GM18498 (cell line): ENCODE results near the gene CFD.
"Not testable (repeated sequence)": the region's sequence is repeated elsewhere in the genome, so short reads cannot be mapped to it uniquely, and the experiment has no call there.

ENCODE experiments used
- ATAC-seq: cut with Tn5 transposase; IDR thresholded peaks from one replicate; pipeline ENCODE4 v1.9.1; 2021; ENCODE audit warnings: mild to moderate bottlenecking, moderate library complexity; ENCODE audit not compliant: unreplicated experiment

CFD gene

DNA sequence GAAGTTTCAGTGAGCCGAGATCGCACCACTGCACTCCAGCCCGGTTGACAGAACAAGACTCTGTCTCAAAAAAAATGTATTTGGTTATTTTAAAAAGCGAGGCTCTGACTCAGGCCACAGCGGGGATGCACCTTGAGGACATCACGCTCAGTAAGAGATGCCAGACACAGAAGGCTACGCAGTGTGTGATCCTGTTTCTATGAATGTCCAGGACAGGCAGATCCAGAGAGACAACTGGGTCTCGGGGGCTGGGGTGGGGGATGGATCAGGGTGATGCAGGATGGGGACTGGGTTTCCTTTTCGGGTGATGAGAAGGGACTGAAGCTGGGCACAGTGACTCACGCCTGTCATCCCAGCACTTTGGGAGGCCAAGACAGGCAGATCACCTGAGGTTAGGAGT is 28.1 kb downstream of the CFD start:
- ATAC-seq, result no peak

- ATAC-seq, result no peak
Measured at GRCh38 chr19:888581-889385, 29.3 kb downstream of the CFD start.

- no peak for ATAC-seq
Measured at GRCh38 chr19:889662-890295, 30.3 kb downstream of the CFD start.

DNA sequence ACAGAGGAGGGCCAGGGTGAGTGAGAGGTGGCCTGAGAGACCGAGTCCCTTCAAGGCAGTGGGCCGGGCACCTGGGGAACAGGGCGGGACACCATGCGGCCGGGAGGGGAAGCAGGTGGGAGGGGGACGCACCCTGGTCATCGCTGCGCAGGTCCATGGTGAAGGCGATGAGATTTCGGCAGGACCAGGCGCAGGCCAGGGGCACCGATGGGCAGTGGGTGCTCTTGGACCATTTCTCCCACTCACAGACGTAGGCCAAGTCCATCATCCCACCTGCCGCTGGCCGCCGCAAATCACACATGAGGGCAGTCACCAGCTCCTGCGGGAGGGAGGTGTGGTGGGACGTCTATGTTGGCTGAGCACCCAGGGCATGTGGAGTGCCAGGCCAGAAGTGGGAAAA is 31.4 kb downstream of the CFD start:
- ATAC-seq, result no peak

DNA sequence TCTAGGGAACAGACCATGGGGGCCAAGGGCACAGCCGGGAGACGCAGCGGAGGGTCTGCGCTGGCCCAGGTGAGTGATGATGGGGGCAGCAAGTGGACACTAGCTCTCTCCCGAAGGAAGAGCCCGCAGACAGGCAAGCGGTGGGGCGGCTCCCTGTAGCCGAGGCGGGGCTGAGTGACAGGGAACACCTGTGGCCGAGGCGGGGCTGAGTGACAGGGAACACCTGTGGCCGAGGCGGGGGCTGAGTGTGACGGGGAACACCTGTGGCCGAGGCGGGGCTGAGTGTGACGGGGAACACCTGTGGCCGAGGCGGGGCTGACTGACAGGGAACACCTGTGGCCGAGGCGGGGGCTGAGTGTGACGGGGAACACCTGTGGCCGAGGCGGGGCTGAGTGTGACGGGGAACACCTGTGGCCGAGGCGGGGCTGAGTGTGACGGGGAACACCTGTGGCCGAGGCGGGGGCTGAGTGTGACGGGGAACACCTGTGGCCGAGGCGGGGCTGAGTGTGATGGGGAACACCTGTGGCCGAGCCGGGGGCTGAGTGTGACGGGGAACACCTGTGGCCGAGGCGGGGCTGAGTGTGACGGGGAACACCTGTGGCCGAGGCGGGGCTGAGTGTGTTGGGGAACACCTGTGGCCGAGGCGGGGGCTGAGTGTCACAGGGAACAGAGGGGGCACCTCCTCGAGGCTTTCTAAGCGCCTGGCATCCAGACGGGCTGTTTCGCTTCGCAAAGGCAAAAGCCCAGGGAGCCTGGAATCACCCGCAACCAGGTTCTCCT is 32.1 kb downstream of the CFD start:
- not testable (repeated sequence) for ATAC-seq

GRCh38 chr19:892243-892893 is 32.9 kb downstream of the CFD start:
- no peak for ATAC-seq

GRCh38 chr19:892894-893689 is 33.6 kb downstream of the CFD start, which contains the start of the genes MED16 and RNU6-9:
Gene MED16 (minus strand): TSS chr19:893187. CDS start chr19:891131, 2,056 bp downstream.
Gene RNU6-9 (plus strand): TSS chr19:893484.
- peak; percentile 87 for ATAC-seq

- no peak for ATAC-seq
Measured at GRCh38 chr19:896434-896833, 37.0 kb downstream of the CFD start.

DNA sequence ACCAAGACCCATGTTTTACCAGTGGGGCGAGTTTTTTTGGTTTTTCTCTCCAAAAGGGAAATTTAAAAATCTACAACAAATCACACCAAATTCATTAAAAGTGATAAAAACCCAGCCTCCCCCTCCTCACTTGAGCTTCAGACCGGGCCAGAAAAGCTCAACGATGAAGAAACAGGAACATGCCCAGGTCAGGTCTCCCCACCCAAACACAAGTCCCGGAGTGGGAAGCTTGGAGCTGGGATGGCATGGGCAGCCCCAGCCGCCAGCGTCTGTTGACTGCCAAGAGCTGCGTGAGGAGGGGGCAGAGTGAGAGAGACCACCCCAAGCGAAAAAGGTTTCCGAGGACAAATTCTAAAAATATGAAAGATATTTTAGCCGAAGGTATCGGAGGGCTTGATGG is 37.5 kb downstream of the CFD start:
- ATAC-seq, result no peak

DNA sequence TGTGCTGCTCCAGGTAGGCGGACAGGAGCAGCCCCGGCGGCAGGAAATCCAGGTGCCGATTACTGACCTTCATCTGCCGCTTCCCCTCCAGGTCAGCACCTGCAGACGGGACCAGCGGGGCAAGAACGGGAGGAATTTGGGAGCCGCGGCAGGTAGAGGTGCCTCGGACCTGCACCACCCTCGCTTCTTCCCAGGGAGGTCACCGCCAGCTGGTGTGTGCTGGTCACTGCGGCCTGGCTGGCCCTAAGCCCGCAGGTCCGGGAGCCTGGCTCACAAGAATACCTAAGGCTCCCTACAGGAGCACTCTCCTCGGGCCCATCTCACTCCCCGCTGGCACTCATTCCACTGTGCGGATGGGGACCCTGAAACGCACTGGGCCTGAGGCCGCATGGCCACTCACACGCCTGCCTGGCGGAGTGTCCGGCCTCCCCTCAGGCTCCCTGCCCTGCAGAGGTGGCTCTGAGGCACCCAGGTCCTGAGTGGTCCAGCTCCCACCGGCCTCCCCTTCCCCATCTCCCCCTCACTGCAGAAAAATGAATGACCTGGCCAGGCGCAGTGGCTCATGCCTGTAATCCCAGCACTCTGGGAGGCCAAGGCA is 38.1 kb downstream of the CFD start:
- ATAC-seq, result no peak

GRCh38 chr19:898663-899062 is 39.2 kb downstream of the CFD start:
- ATAC-seq, result no peak

GRCh38 chr19:899336-900042 is 40.0 kb downstream of the CFD start:
- ATAC-seq, result no peak

DNA sequence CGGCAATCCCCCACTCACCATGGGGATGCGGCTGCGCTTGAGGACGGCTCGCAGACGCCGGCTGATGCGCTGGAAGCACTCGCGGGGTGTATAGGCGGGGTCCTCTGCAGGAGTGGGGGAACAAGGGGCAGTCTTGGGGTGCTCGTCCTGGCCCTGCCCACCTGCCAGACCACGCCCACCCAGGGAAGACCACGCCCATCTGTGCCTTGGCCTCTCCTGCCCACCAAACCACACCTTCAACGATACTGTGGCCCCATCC is 40.5 kb downstream of the CFD start:
- no peak for ATAC-seq

- no peak for ATAC-seq
Measured at GRCh38 chr19:900302-901111, 41.0 kb downstream of the CFD start.

DNA sequence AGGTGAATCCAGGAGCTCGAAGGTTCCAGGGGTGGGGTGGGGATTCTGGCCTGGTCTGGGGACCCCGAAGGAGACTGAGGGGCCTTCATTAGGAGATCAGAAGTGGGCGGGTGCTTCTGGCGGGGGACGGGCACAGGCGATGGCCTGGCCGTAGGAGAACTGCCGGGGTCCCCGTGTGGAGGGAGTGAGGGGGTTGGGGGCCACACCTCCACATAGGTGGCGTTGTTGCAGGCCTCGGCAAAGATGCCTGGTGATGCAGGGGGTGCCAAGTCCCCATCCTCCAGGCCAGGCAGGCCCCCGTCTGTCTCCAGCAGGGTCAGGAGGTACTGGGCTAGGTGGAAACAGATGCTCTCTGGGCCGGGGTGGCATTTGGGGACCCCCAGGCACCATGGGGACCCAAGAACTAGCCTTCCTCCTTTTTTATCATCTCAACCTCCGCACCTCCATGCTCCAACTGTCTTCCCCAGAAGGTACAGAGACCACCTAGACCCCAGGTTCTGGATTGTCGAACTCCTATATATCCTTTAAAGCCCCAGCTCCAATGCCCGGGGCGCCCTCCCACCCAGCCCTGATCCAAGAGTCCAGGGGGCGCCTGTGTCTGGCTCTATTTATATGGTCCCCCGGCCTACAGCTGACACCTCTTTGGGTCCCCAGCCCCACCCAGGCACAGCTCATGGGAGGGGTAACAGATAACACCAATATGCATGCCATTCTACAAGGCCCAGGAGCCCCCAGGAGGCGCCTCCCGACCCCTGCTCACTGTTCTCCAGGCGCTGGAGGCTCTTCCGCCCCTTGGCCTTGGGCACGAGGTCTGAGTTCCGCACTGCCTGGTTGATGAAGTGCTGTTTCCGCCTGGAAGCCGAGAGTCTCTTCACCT is 42.0 kb downstream of the CFD start:
- no peak for ATAC-seq

DNA sequence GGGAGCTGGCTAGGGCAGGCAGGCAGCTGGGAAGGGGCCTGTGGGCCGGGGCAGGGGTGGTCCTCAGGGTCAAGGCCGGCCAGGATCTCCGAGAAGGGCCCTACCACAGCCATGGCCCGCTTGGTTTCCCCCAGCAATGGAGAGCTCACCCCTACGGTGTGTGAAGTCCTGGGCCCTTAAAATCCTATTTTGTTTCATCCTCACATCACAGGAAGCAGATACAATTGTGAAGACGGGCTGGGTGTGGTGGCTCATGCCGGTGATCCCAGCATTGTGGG is 42.6 kb downstream of the CFD start:
- no peak for ATAC-seq

GRCh38 chr19:902446-903226 is 43.2 kb downstream of the CFD start:
- no peak for ATAC-seq
